Calu3 (cell line): ENCODE data around the gene HDHD2. TPM values are rescaled to one million over a fixed set of nuclear protein-coding genes. Genes with fewer than 3 reads are reported as not detected.
"Not testable (repeated sequence)": the region's sequence is repeated elsewhere in the genome, so short reads cannot be mapped to it uniquely, and the experiment has no call there.

Source experiments
- Bru-seq: library from RNA; stranded (reverse); fragments of 400-500 nt; gene quantifications from one replicate; lab custom pipeline; 2021; lab: Mats Ljungman, UMichigan
- BruChase-seq, 2 experiments: library from RNA; stranded (reverse); fragments of 400-500 nt; gene quantifications; one replicate each; lab custom pipeline; 2021; lab: Mats Ljungman, UMichigan
- BruUV-seq: library from RNA; stranded (reverse); fragments of 400-500 nt; replicated peaks from 2 replicates; lab custom pipeline; 2021; lab: Mats Ljungman, UMichigan
- CTCF ChIA-PET: fragments of 300-600 bp; sonication (Branson Sonifier 250); formaldehyde crosslinking; loops from one replicate; lab custom pipeline; 2022; ENCODE audit warnings: antibody characterized with exemption; lab: Charles Lee
- DNase-seq: peaks from one replicate; pipeline ENCODE4 v3.0.0; 2022
- H3K27ac Mint-ChIP-seq: one replicate; pipeline ENCODE4 v1.8.0; 2022; ENCODE audit warnings: mixed read lengths; ENCODE audit not compliant: unreplicated experiment
- H3K27me3 Mint-ChIP-seq: one replicate; pipeline ENCODE4 v1.8.0; 2022; ENCODE audit warnings: mixed read lengths; ENCODE audit not compliant: unreplicated experiment
- H3K36me3 Mint-ChIP-seq: one replicate; pipeline ENCODE4 v1.8.0; 2022; ENCODE audit warnings: mild to moderate bottlenecking, moderate library complexity, mixed read lengths; ENCODE audit not compliant: insufficient read depth, unreplicated experiment
- H3K4me1 Mint-ChIP-seq: one replicate; pipeline ENCODE4 v1.8.0; 2022; ENCODE audit warnings: mild to moderate bottlenecking, low read depth, mixed read lengths; ENCODE audit not compliant: unreplicated experiment
- H3K4me3 Mint-ChIP-seq: one replicate; pipeline ENCODE4 v1.8.0; 2022; ENCODE audit warnings: mild to moderate bottlenecking, low read depth, moderate library complexity, mixed read lengths; ENCODE audit not compliant: unreplicated experiment
- H3K9me3 Mint-ChIP-seq: one replicate; pipeline ENCODE4 v1.8.0; 2022; ENCODE audit warnings: low read depth, mixed read lengths; ENCODE audit not compliant: unreplicated experiment
- CTCF ChIP-seq: fragments of 200-600 bp; IDR thresholded peaks from one replicate; pipeline ENCODE4 v1.8.0; 2022; ENCODE audit warnings: antibody characterized with exemption; ENCODE audit not compliant: unreplicated experiment
- intact Hi-C: fragments of 100-400 bp; cut with micrococcal nuclease; formaldehyde crosslinking; loops from one replicate; pipeline ENCODE4 v1.10.0; 2022; ENCODE audit not compliant: unreplicated experiment
- long read RNA-seq: library from polyadenylated mRNA; stranded (forward); transcript quantifications from one replicate; pipeline ENCODE4 v2.0.0, GENCODE V29; 2022
- total RNA-seq: library from RNA; stranded (reverse); gene quantifications from 2 replicates; pipeline ENCODE4 v1.2.3, GENCODE V29; 2022

The HDHD2 gene
- total RNA-seq (30.1 and 31.6 TPM in 2 replicates), Bru-seq, nascent RNA (percentile 73 among the genes with signal in this experiment), BruChase-seq, experiment 1, labeled RNA remaining after a 6-hour chase (percentile 72 among the genes with signal in this experiment), BruChase-seq, experiment 2, labeled RNA remaining after a 2-hour chase (percentile 68 among the genes with signal in this experiment)
- long read RNA-seq, transcript HDHD2-205 (7 exons, 2,224 nt), result minor isoform, 6 of 38 reads
- long read RNA-seq, transcript HDHD2-201 (7 exons, 2,212 nt), result major isoform, 24 of 38 reads
- long read RNA-seq, partial matches to known transcripts, result 2 of 38 reads
- long read RNA-seq, other reads (novel, unspliced or antisense), result 6 of 38 reads

- Mint-ChIP-seq H3K27me3 (no peaks in the 10 kb centered on the region), H3K9me3 (no peaks in the 10 kb centered on the region), H3K36me3 (peaks cover 22% of the 10 kb centered on the region), H3K4me3 (peak within 1 kb of the TSS; percentile 93), H3K27ac (peak within 1 kb of the TSS; percentile 91), H3K4me1 (peaks cover 31% of the 10 kb centered on the region)
- intact Hi-C loops, result no loop called here
- CTCF ChIA-PET, result interaction anchor here (1.6 kb wide), 1 partner anchor 55 kb away, joined by 6 read pairs; no protein-coding TSS in a partner anchor
- DNase-seq, result peak; percentile 89
- TF ChIP-seq CTCF, result no peak
- TSS peak; percentile 28 for BruUV-seq
Observed at GRCh38 chr18:47150029-47150823, at the start of gene HDHD2. TSS of gene HDHD2 (minus strand) at chr18:47150500. CDS start at chr18:47136439, 14,061 bp downstream.

GRCh38 chr18:47195961-47196360 is 45.7 kb upstream of the HDHD2 start:
- H3K9me3 Mint-ChIP-seq, H3K36me3 Mint-ChIP-seq, intact Hi-C loops, H3K27ac Mint-ChIP-seq, BruUV-seq, DNase-seq, CTCF ChIA-PET, H3K4me1 Mint-ChIP-seq, H3K4me3 Mint-ChIP-seq: not testable (repeated sequence)
- peaks cover 68% of the 10 kb centered on the region for H3K27me3 Mint-ChIP-seq

GRCh38 chr18:47191961-47192360 is 41.7 kb upstream of the HDHD2 start:
- Mint-ChIP-seq H3K27me3 (peaks cover 50% of the 10 kb centered on the region), H3K27ac (no peak overlapping the region)
- DNase-seq, result no peak

GRCh38 chr18:47187721-47188120 is 37.4 kb upstream of the HDHD2 start:
- H3K27me3 Mint-ChIP-seq, result peaks cover 40% of the 10 kb centered on the region
- BruUV-seq, result no TSS peak
- DNase-seq, result no peak
- no peaks in the 10 kb centered on the region for H3K4me1 Mint-ChIP-seq
- no peak overlapping the region for H3K4me3 Mint-ChIP-seq
- TF ChIP-seq CTCF, result no peak
- intact Hi-C loops, result no loop called here
- no peaks in the 10 kb centered on the region for H3K36me3 Mint-ChIP-seq
- no peak overlapping the region for H3K27ac Mint-ChIP-seq
- CTCF ChIA-PET, result interaction anchor here (0.5 kb wide), 1 partner anchor 381 kb away, joined by 3 read pairs; no protein-coding TSS in a partner anchor
- H3K9me3 Mint-ChIP-seq, result peaks cover 5% of the 10 kb centered on the region

More at GRCh38 chr18:47191961-47192360, 41.7 kb upstream of the HDHD2 start:
- Mint-ChIP-seq H3K4me1 (no peaks in the 10 kb centered on the region), H3K4me3 (no peak overlapping the region), H3K9me3 (no peaks in the 10 kb centered on the region), H3K36me3 (no peaks in the 10 kb centered on the region)
- CTCF ChIA-PET, result no interaction called here
- BruUV-seq, result no TSS peak
- intact Hi-C loops, result no loop called here
- no peak for TF ChIP-seq CTCF
